IMR-90 (cell line): Measurements from ENCODE around the gene RIMBP2. TPM values are rescaled to one million over a fixed set of nuclear protein-coding genes. Genes with fewer than 3 reads are reported as not detected.

ENCODE experiments used
- ATAC-seq: fragments of 200-7000 bp; cut with Tn5 transposase; 2 replicates; pipeline ENCODE4 v1.9.1; 2020; ENCODE audit warnings: low read depth, mild to moderate bottlenecking, moderate library complexity
- BruUV-seq: library from RNA; stranded (reverse); fragments of 400-500 nt; replicated peaks from 2 replicates; lab custom pipeline; 2021; lab: Mats Ljungman, UMichigan
- CTCF ChIA-PET: fragments of 300-600 bp; formaldehyde crosslinking; extraction: SDS; loops from one replicate; lab custom pipeline; 2021; ENCODE audit warnings: antibody characterized with exemption; lab: Yijun Ruan, JAX
- POLR2A ChIA-PET: fragments of 300-600 bp; sonication (Branson Sonifier 250); formaldehyde crosslinking; loops from one replicate; lab custom pipeline; 2022; ENCODE audit warnings: antibody characterized with exemption; ENCODE audit not compliant: unreplicated experiment; lab: Charles Lee
- DNase-seq: peaks from one replicate; pipeline ENCODE4 v3.0.0; 2013
- H2AFZ ChIP-seq: replicated peaks from 2 replicates; pipeline ENCODE3; 2013; ENCODE audit warnings: low read length, mild to moderate bottlenecking; ENCODE audit not compliant: poor library complexity
- H2AK5ac ChIP-seq: 2 replicates; pipeline ENCODE4 v1.6.1; 2013; ENCODE audit warnings: low read depth, low read length, inconsistent platforms
- H2AK9ac ChIP-seq: replicated peaks from 2 replicates; pipeline ENCODE3; 2013; ENCODE audit warnings: mild to moderate bottlenecking, low read depth, low read length, moderate library complexity; ENCODE audit not compliant: poor library complexity
- H2BK120ac ChIP-seq: 2 replicates; pipeline ENCODE4 v1.6.1; 2013; ENCODE audit warnings: low read depth, low read length, inconsistent platforms
- H2BK15ac ChIP-seq: 3 replicates; pipeline ENCODE4 v1.6.1; 2013; ENCODE audit warnings: low read depth, low read length, inconsistent platforms
- H2BK20ac ChIP-seq: 2 replicates; pipeline ENCODE4 v1.6.1; 2013; ENCODE audit warnings: low read depth, mild to moderate bottlenecking, inconsistent platforms, low read length, moderate library complexity
- H2BK5ac ChIP-seq: 2 replicates; pipeline ENCODE4 v1.6.1; 2013; ENCODE audit warnings: mild to moderate bottlenecking, low read depth, low read length, inconsistent platforms; ENCODE audit not compliant: poor library complexity, severe bottlenecking
- H3K14ac ChIP-seq: replicated peaks from 2 replicates; pipeline ENCODE4 v1.6.1; 2013; ENCODE audit warnings: low read depth, low read length, inconsistent platforms
- H3K18ac ChIP-seq: 2 replicates; pipeline ENCODE4 v1.6.1; 2013; ENCODE audit warnings: low read depth, low read length, control low read depth
- H3K23ac ChIP-seq: 2 replicates; pipeline ENCODE4 v1.6.1; 2013; ENCODE audit warnings: low read depth, low read length, inconsistent platforms
- H3K27ac ChIP-seq: 2 replicates; pipeline ENCODE4 v1.5.1; 2013; ENCODE audit warnings: mild to moderate bottlenecking, control low read depth, low read length; ENCODE audit not compliant: insufficient read depth
- H3K27me3 ChIP-seq: 2 replicates; pipeline ENCODE4 v1.6.1; 2013; ENCODE audit warnings: low read length; ENCODE audit not compliant: control insufficient read depth, insufficient read depth
- H3K36me3 ChIP-seq: 2 replicates; pipeline ENCODE4 v1.6.1; 2013; ENCODE audit warnings: low read length, mixed read lengths; ENCODE audit not compliant: control insufficient read depth, insufficient read depth
- H3K4ac ChIP-seq: 2 replicates; pipeline ENCODE4 v1.6.1; 2013; ENCODE audit warnings: low read depth, low read length, inconsistent platforms
- H3K4me1 ChIP-seq: 2 replicates; pipeline ENCODE4 v1.6.1; 2013; ENCODE audit warnings: low read length, mixed read lengths; ENCODE audit not compliant: control insufficient read depth, insufficient read depth
- H3K4me2 ChIP-seq: 2 replicates; pipeline ENCODE4 v1.6.1; 2013; ENCODE audit warnings: low read depth, mild to moderate bottlenecking, control low read depth, low read length, moderate library complexity
- H3K4me3 ChIP-seq: 2 replicates; pipeline ENCODE4 v1.5.1; 2013; ENCODE audit warnings: low read depth, mild to moderate bottlenecking, control low read depth, low read length, moderate library complexity; ENCODE audit not compliant: insufficient read depth
- H3K56ac ChIP-seq: 2 replicates; pipeline ENCODE4 v1.6.1; 2013; ENCODE audit warnings: low read length, inconsistent platforms; ENCODE audit not compliant: insufficient read depth; ENCODE audit errors: extremely low read depth
- H3K79me1 ChIP-seq, 2 experiments: 2 replicates each; pipeline ENCODE4 v1.6.1; 2013; ENCODE audit warnings: low read length in 2 of 2, inconsistent platforms in 1 of 2, low read depth in 1 of 2
- H3K9ac ChIP-seq: 2 replicates; pipeline ENCODE4 v1.6.1; 2013; ENCODE audit warnings: low read depth, low read length, control low read depth
- H3K9me1 ChIP-seq: 2 replicates; pipeline ENCODE4 v1.6.1; 2013; ENCODE audit warnings: low read length, inconsistent platforms; ENCODE audit not compliant: insufficient read depth
- H3K9me3 ChIP-seq: 2 replicates; pipeline ENCODE4 v1.6.1; 2013; ENCODE audit warnings: low read length; ENCODE audit not compliant: control insufficient read depth, insufficient read depth
- H4K20me1 ChIP-seq: 2 replicates; pipeline ENCODE4 v1.6.1; 2013; ENCODE audit warnings: low read length, inconsistent platforms; ENCODE audit not compliant: insufficient read depth
- H4K5ac ChIP-seq: 2 replicates; pipeline ENCODE4 v1.6.1; 2013; ENCODE audit warnings: mild to moderate bottlenecking, low read depth, low read length, control low read depth
- H4K8ac ChIP-seq, 2 experiments: 2 replicates each; pipeline ENCODE4 v1.6.1; 2013; ENCODE audit warnings: low read depth in 2 of 2, low read length in 2 of 2, control low read depth in 1 of 2, inconsistent platforms in 1 of 2
- H4K91ac ChIP-seq: 2 replicates; pipeline ENCODE4 v1.6.1; 2013; ENCODE audit warnings: low read depth, low read length, inconsistent platforms; ENCODE audit not compliant: insufficient read depth
- CHD1 ChIP-seq: IDR thresholded peaks from 2 replicates; pipeline ENCODE4 v1.6.1; 2012; ENCODE audit warnings: low read depth, low read length, improper control_type of control experiment
- ELK1 ChIP-seq: fragments of 150-350 bp; IDR thresholded peaks from 2 replicates; pipeline ENCODE4 v1.6.1; 2016; ENCODE audit warnings: low read depth, mild to moderate bottlenecking, low read length, moderate library complexity, borderline replicate concordance
- MAFK ChIP-seq: IDR thresholded peaks from 2 replicates; pipeline ENCODE4 v1.6.1; 2012; ENCODE audit warnings: low read depth, low read length, improper control_type of control experiment
- WGBS, 2 experiments: methylation state at CpG; one replicate each; pipeline versions ENCODE4 v1.1.5 to v1.1.7; 2013; ENCODE audit warnings: missing lambda C conversion rate in 2 of 2; ENCODE audit not compliant: insufficient read length in 1 of 2; ENCODE audit errors: extremely low coverage in 2 of 2; 5-methylcytosine and 5-hydroxymethylcytosine counted together
- dilution Hi-C: fragments of 300-500 bp; cut with HindIII; formaldehyde crosslinking; loops from one replicate; pipeline ENCODE4 v1.14.3; 2018; ENCODE audit warnings: low sequenced_read_pairs; ENCODE audit not compliant: unreplicated experiment
- in situ Hi-C: fragments of 300-500 bp; cut with MboI; formaldehyde crosslinking; loops from 3 replicates; pipeline ENCODE4 v1.14.3; 2019; ENCODE audit warnings: low sequenced_read_pairs, inconsistent platforms, mixed read lengths
- intact Hi-C: fragments of 100-400 bp; cut with micrococcal nuclease; formaldehyde crosslinking; loops from 2 replicates; pipeline ENCODE4 v1.10.0; 2022
- polyA plus RNA-seq, 3 experiments: library from polyadenylated mRNA; depleted of rRNA; stranded (reverse); fragments of >200 nt; gene quantifications; 2 replicates each; pipeline ENCODE4 v1.2.3, GENCODE V29; 2012; ENCODE audit warnings: low replicate concordance in 1 of 3
- total RNA-seq: library from RNA; depleted of rRNA; stranded (reverse); fragments of >200 nt; gene quantifications from 2 replicates; pipeline ENCODE4 v1.2.3, GENCODE V29; 2012

RIMBP2 gene
- total and polyA plus RNA-seq, 2 of the 4 experiments (the other 2 are of a cell fraction) = not detected

GRCh38 chr12:130706885-130707570 is 9.1 kb downstream of the RIMBP2 start:
- CTCF ChIA-PET = no interaction called here
- Histone ChIP-seq H3K9me1 (no peaks in the 10 kb centered on the region), H3K4me2 (no peak overlapping the region), H2AK5ac (no peak overlapping the region), H2BK120ac (no peak overlapping the region), H3K4me3 (no peak overlapping the region), H4K8ac (no peak overlapping the region), H3K14ac (no peak overlapping the region), H2BK20ac (no peak overlapping the region), H3K27me3 (no peaks in the 10 kb centered on the region), H2AK9ac (no peak overlapping the region), H3K36me3 (no peaks in the 10 kb centered on the region), H2BK5ac (no peak overlapping the region), H3K9ac (no peak overlapping the region), H3K4me1 (no peaks in the 10 kb centered on the region), H4K5ac (no peak overlapping the region), H3K23ac (no peak overlapping the region), H4K20me1 (no peaks in the 10 kb centered on the region), H3K9me3 (peaks cover 50% of the 10 kb centered on the region), H3K79me1 (no peaks in the 10 kb centered on the region), H3K18ac (no peak overlapping the region), H2BK15ac (no peak overlapping the region), H4K91ac (no peak overlapping the region), H3K27ac (no peak overlapping the region), H2AFZ (no peak overlapping the region), H3K4ac (no peak overlapping the region), H3K56ac (no peak overlapping the region)
- intact Hi-C loops (no loop called here), dilution Hi-C loops (no loop called here), in situ Hi-C loops (no loop called here)
- no peak for ATAC-seq
- TF ChIP-seq ELK1 = no peak
- no peak for TF ChIP-seq MAFK
- no peak for TF ChIP-seq CHD1
- DNase-seq = no peak
- no TSS peak for BruUV-seq
- POLR2A ChIA-PET = no interaction called here
- WGBS, 2 experiments = 63% methylated on average over 8 of the region's 15 CpGs; no CpG with 5 or more reads in 1 of the 2 experiments
